ENCODE measurements around the gene OSBPL2. TPM values are rescaled to one million over a fixed set of nuclear protein-coding genes. Genes with fewer than 3 reads are reported as not detected.

Gene OSBPL2
- total RNA-seq, 2 experiments from 2014 or later, result 52.8 to 54.4 TPM

GRCh38 chr20:62334881-62335280 lies 96.6 kb downstream of the OSBPL2 start:
- Mint-ChIP-seq H3K27me3 (peaks cover 21% of the 10 kb centered on the region), H3K9me3 (no peaks in the 10 kb centered on the region), H3K4me1 (ENCODE audit: low read depth) (no peaks in the 10 kb centered on the region), H3K4me3 (no peak overlapping the region), H3K36me3 (ENCODE audit: low read depth) (no peaks in the 10 kb centered on the region), H3K27ac (no peak overlapping the region)
- Histone ChIP-seq H3K27me3 (ENCODE audit: control insufficient read depth in 1 of 2, insufficient read depth in 2 of 2, low read length in 2 of 2) (peaks cover 0 to 2% of the 10 kb centered on the region in 2 experiments), H3K27ac (ENCODE audit: low read depth in 1 of 2, low read length in 2 of 2) (no peak overlapping the region), H3K4me1 (ENCODE audit: insufficient read depth, low read length) (no peaks in the 10 kb centered on the region), H3K9me3 (ENCODE audit: control insufficient read depth in 1 of 2, insufficient read depth in 1 of 2, low read length in 2 of 2) (peaks cover 0 to 20% of the 10 kb centered on the region in 2 experiments), H3K4me3 (ENCODE audit: low read length) (no peak overlapping the region), H3K36me3 (ENCODE audit: insufficient read depth, low read length) (no peaks in the 10 kb centered on the region)
- DNase-seq, result no peak
- no peak for TF ChIP-seq CTCF (IDR thresholded peaks at IDR 0.05)
- intact Hi-C loops (cut with DNase I, micrococcal nuclease), result no loop called here
- ChIA-PET POLR2A (no interaction called here), CTCF (no interaction called here)
- no peak for ATAC-seq (ENCODE audit: poor library complexity)

- CTCF ChIA-PET, result no interaction called here
- ATAC-seq (ENCODE audit: poor library complexity), result no peak
- H3K9me3 Mint-ChIP-seq, result no peaks in the 10 kb centered on the region
Observed at GRCh38 chr20:62335532-62335931, 97.2 kb downstream of the OSBPL2 start.

GRCh38 chr20:62336329-62336728 lies 98.0 kb downstream of the OSBPL2 start:
- intact Hi-C loops (cut with DNase I, micrococcal nuclease), result no loop called here
- H3K27ac Mint-ChIP-seq, result no peak overlapping the region
- H3K36me3 ChIP-seq (ENCODE audit: insufficient read depth, low read length), result no peaks in the 10 kb centered on the region
- ChIA-PET CTCF (no interaction called here), POLR2A (no interaction called here)
- DNase-seq, result no peak
- no peak overlapping the region for H3K27ac ChIP-seq (ENCODE audit: low read depth in 1 of 2, low read length in 2 of 2)
- H3K27me3 ChIP-seq (ENCODE audit: control insufficient read depth in 1 of 2, insufficient read depth in 2 of 2, low read length in 2 of 2), result peaks cover 0 to 2% of the 10 kb centered on the region in 2 experiments
- no peak for TF ChIP-seq CTCF (IDR thresholded peaks at IDR 0.05)
- no peak overlapping the region for H3K4me3 Mint-ChIP-seq
- H3K4me1 ChIP-seq (ENCODE audit: insufficient read depth, low read length), result no peaks in the 10 kb centered on the region
- H3K4me3 ChIP-seq (ENCODE audit: low read length), result no peak overlapping the region
- no peaks in the 10 kb centered on the region for H3K36me3 Mint-ChIP-seq (ENCODE audit: low read depth)
- no peaks in the 10 kb centered on the region for H3K9me3 Mint-ChIP-seq
- no peaks in the 10 kb centered on the region for H3K4me1 Mint-ChIP-seq (ENCODE audit: low read depth)
- peaks cover 22% of the 10 kb centered on the region for H3K27me3 Mint-ChIP-seq
- no peak for ATAC-seq (ENCODE audit: poor library complexity)
- peaks cover 0 to 26% of the 10 kb centered on the region in 2 experiments for H3K9me3 ChIP-seq (ENCODE audit: control insufficient read depth in 1 of 2, insufficient read depth in 1 of 2, low read length in 2 of 2)

More at GRCh38 chr20:62335532-62335931, 97.2 kb downstream of the OSBPL2 start:
- Mint-ChIP-seq H3K27ac (no peak overlapping the region), H3K27me3 (peaks cover 22% of the 10 kb centered on the region), H3K36me3 (ENCODE audit: low read depth) (no peaks in the 10 kb centered on the region), H3K4me1 (ENCODE audit: low read depth) (no peaks in the 10 kb centered on the region), H3K4me3 (no peak overlapping the region)
- intact Hi-C loops (cut with DNase I, micrococcal nuclease), result no loop called here
- no peak for TF ChIP-seq CTCF (IDR thresholded peaks at IDR 0.05)
- Histone ChIP-seq H3K36me3 (ENCODE audit: insufficient read depth, low read length) (no peaks in the 10 kb centered on the region), H3K4me3 (ENCODE audit: low read length) (no peak overlapping the region), H3K27ac (ENCODE audit: low read depth in 1 of 2, low read length in 2 of 2) (no peak overlapping the region), H3K9me3 (ENCODE audit: control insufficient read depth in 1 of 2, insufficient read depth in 1 of 2, low read length in 2 of 2) (peaks cover 0 to 26% of the 10 kb centered on the region in 2 experiments), H3K4me1 (ENCODE audit: insufficient read depth, low read length) (no peaks in the 10 kb centered on the region), H3K27me3 (ENCODE audit: control insufficient read depth in 1 of 2, insufficient read depth in 2 of 2, low read length in 2 of 2) (peaks cover 0 to 2% of the 10 kb centered on the region in 2 experiments)
- POLR2A ChIA-PET, result no interaction called here
- no peak for DNase-seq
